Measurements from ENCODE around the gene ZNF438. TPM values are rescaled to one million over a fixed set of nuclear protein-coding genes. Genes with fewer than 3 reads are reported as not detected.

ZNF438 gene
- total and polyA plus RNA-seq, 10 of the 15 experiments (the other 5 are each of a cell fraction or from before 2014, with no cell fraction given) = 0.93 to 5.2 (median 1.9) TPM

DNA sequence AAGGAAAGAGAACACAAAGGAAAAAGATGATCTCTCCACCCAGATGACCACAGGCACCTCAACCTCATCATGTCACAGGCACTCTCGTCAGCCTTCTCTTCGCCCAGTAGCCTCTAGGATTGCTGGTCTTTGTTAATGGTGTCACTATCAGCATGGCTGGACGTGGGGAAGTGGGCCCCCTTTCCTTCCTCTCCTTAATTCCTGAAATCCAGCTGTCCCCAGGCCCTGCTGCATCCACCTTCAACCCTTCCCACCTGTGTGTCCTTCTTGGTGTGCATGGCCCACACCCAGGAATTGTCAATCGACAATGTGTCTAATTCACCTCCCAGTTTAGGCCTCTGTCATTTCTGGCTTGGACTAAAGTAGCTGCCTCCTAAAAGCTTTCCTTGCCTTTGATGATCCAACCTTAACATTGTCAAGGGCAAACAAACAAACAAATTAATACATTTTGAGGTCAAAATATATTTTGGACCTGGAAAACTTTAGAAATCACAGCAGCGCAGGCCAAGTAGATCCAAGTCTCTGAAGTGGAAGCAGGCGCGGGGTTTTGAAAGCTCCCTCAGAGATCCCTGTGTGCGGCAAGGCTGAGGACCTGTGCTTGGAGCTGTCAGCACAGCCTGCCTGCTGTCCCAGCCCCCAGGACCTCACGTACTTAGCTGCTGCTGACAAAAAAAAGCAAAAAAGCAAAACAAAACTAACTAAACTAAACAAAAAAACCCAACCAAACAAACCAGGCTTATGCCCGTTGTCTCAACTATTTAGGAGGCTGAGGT is 208.8 kb downstream of the ZNF438 start:
- in situ Hi-C loops (cut with MboI) = no loop called here
- DNase-seq (ENCODE audit: low read depth, low spot score) = no peak
- FAIRE-seq = no peak
- no peak for TF ChIP-seq MXI1 (IDR thresholded peaks at IDR 0.05; ENCODE audit: low read depth, low read length)
- no peak for TF ChIP-seq ZNF622 (IDR thresholded peaks at IDR 0.05)
- no peak for TF ChIP-seq MTA2 (IDR thresholded peaks at IDR 0.05; ENCODE audit: low read depth)
- no peak for TF ChIP-seq ASH2L (IDR thresholded peaks at IDR 0.05; ENCODE audit: borderline replicate concordance, low read depth)
- TF ChIP-seq NBN (IDR thresholded peaks at IDR 0.05) = no peak
- no peak for TF ChIP-seq CEBPZ (IDR thresholded peaks at IDR 0.05; ENCODE audit: low read depth, low read length)
- TF ChIP-seq POLR2AphosphoS2 (IDR thresholded peaks at IDR 0.05; ENCODE audit: low read depth, low read length) = no peak
- TF ChIP-seq YBX1 (IDR thresholded peaks at IDR 0.05) = no peak
- POLR2A ChIA-PET = no interaction called here
- Histone ChIP-seq H4K20me1 (ENCODE audit: control insufficient read depth, insufficient read depth) (no peaks in the 10 kb centered on the region), H3K4me3 (no peak overlapping the region), H3K27me3 (replicated peaks in 1 of 2; ENCODE audit: control insufficient read depth in 2 of 2, insufficient read depth in 2 of 2, low read length in 1 of 2) (no peaks in the 10 kb centered on the region), H3K9ac (ENCODE audit: control insufficient read depth, insufficient read depth, low read length) (no peak overlapping the region), H3K36me3 (ENCODE audit: control insufficient read depth in 2 of 2, insufficient read depth in 2 of 2, low read length in 1 of 2) (no peaks in the 10 kb centered on the region), H3K27ac (ENCODE audit: control insufficient read depth, insufficient read depth) (no peak overlapping the region), H3K4me2 (ENCODE audit: control insufficient read depth, insufficient read depth) (no peak overlapping the region), H3K4me1 (ENCODE audit: control insufficient read depth, insufficient read depth, low read length) (0 out of 2 replicates have a peak, but pooled peaks cover 1% of the 10 kb centered on the region), H3K79me2 (ENCODE audit: control insufficient read depth, insufficient read depth, low read length) (no peaks in the 10 kb centered on the region), H3K9me3 (replicated peaks; ENCODE audit: control insufficient read depth, insufficient read depth, low read length) (no peaks in the 10 kb centered on the region), H2AFZ (ENCODE audit: control insufficient read depth, low read depth, low read length) (no peak overlapping the region)
- intact Hi-C loops (cut with micrococcal nuclease; ENCODE audit: unreplicated experiment) = no loop called here
- CTCF ChIA-PET = interaction anchor here (0.9 kb wide), 1 partner anchor 134 kb away, joined by 3 read pairs; no protein-coding TSS in a partner anchor
- 69% methylated on average over 10 of the region's 10 CpGs for WGBS (ENCODE audit: insufficient coverage, insufficient replicate concordance, low lambda C conversion rate, missing lambda C conversion rate)
- SMC1A ChIA-PET (ENCODE audit: uncharacterized antibody, unreplicated experiment) = no interaction called here
- BruUV-seq (replicated peaks) = no TSS peak
- ATAC-seq = no peak
- RAD21 ChIA-PET (ENCODE audit: unreplicated experiment) = no interaction called here
